ENCODE data around the gene MAP2K6.

GRCh38 chr17:69477204-69477902, 62.9 kb downstream of the MAP2K6 start:
- TF ChIP-seq CTCF (IDR thresholded peaks at IDR 0.05) (no peak), POLR2AphosphoS5 (IDR thresholded peaks at IDR 0.05; ENCODE audit: low read depth, low read length) (no peak), RXRA (IDR thresholded peaks at IDR 0.05; ENCODE audit: borderline replicate concordance, low read depth) (no peak), YY1 (IDR thresholded peaks at IDR 0.05; ENCODE audit: low read depth) (no peak), REST (IDR thresholded peaks at IDR 0.05; ENCODE audit: low read depth, low read length) (no peak), SMC3 (IDR thresholded peaks at IDR 0.05; ENCODE audit: low read depth, low read length) (no peak), ZBTB33 (IDR thresholded peaks at IDR 0.05; ENCODE audit: borderline replicate concordance, low read depth) (no peak)
